ENCODE data around the gene REELD1.

The REELD1 gene

DNA sequence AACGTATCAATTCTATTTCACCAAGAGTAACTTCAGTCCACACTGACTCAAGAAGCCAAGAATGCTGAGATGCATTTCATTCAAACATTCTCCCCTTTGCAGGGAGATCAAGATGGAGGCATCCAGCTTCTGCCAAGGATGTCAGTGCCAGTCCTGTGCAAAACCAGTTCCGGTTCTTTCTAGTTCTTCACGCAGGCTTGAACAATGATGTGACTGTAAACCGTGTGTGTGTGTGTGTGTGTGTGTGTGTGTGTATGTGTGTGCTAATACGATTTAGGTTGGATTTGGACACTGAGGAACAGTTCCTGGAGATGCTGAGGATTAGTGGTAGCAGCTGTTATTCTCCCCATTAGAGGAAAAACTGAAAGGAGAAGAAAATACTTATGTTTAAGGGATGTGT is at the start of gene REELD1:
Gene REELD1, plus strand, starts transcription at position 301 of the 400 bp plus-strand sequence. CDS start 2,415 bp downstream, outside the sequence.
- Histone ChIP-seq H3K9me3 (ENCODE audit: severe bottlenecking) (no peaks in the 10 kb centered on the region), H3K27me3 (ENCODE audit: insufficient read depth, low read depth, severe bottlenecking) (no peaks in the 10 kb centered on the region), H3K36me3 (no peaks in the 10 kb centered on the region), H3K4me3 (ENCODE audit: low read depth, low read length) (no peak within 1 kb of the TSS), H3K27ac (no peak within 1 kb of the TSS)
- TF ChIP-seq, protein P1, sequence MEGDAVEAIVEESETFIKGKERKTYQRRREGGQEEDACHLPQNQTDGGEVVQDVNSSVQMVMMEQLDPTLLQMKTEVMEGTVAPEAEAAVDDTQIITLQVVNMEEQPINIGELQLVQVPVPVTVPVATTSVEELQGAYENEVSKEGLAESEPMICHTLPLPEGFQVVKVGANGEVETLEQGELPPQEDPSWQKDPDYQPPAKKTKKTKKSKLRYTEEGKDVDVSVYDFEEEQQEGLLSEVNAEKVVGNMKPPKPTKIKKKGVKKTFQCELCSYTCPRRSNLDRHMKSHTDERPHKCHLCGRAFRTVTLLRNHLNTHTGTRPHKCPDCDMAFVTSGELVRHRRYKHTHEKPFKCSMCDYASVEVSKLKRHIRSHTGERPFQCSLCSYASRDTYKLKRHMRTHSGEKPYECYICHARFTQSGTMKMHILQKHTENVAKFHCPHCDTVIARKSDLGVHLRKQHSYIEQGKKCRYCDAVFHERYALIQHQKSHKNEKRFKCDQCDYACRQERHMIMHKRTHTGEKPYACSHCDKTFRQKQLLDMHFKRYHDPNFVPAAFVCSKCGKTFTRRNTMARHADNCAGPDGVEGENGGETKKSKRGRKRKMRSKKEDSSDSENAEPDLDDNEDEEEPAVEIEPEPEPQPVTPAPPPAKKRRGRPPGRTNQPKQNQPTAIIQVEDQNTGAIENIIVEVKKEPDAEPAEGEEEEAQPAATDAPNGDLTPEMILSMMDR (IDR thresholded peaks at IDR 0.05; ENCODE audit: low read depth, low read length), result no peak
- peak; percentile 43 for DNase-seq

DNA sequence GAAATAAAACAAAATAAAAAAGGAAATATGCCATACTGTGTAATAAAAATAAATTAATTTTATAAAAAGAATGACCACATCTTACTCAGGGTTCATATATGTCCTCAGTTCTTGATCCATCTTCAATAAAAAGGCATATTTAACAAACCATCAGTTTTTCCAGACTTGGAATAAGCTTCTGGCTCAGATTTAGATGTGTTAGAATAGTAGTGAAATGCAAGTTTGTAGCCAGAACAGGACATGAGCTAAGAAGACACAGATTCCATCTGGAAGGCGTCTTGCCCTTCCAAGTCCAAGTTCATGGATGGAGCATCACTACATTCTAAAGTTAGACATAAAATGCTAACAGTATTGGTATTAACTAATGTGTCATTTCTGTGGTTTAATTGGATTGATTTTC is 49.1 kb upstream of the REELD1 start:
- no peaks in the 10 kb centered on the region for H3K27me3 ChIP-seq (ENCODE audit: insufficient read depth, low read depth, severe bottlenecking)
- peaks cover 7% of the 10 kb centered on the region for H3K9me3 ChIP-seq (ENCODE audit: severe bottlenecking)
- H3K36me3 ChIP-seq, result no peaks in the 10 kb centered on the region
- H3K27ac ChIP-seq, result no peak overlapping the region
- DNase-seq, result no peak
- TF ChIP-seq, protein P1 (IDR thresholded peaks at IDR 0.05; ENCODE audit: low read depth, low read length), result no peak
- no peak overlapping the region for H3K4me3 ChIP-seq (ENCODE audit: low read depth, low read length)

DNA sequence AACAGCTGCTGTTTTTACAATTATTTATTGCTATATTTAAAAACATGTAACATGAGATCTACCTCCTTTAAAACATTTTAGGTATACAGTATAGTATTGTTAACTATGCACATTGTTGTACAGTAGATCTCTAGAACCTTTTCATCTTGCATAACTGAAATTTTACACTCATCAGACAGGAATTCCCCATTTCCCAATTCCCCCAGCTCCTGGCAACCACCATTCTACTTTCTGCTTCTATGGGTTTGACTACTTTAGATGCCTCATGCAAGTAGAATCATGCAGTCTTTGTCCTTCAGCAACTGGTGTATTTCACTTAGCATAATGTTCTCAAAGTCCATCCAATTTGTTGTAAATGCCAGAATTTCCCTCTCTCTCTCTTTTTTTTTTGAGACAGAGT is 48.5 kb upstream of the REELD1 start:
- TF ChIP-seq, protein P1 (IDR thresholded peaks at IDR 0.05; ENCODE audit: low read depth, low read length), result no peak
- no peak for DNase-seq
- H3K9me3 ChIP-seq (ENCODE audit: severe bottlenecking), result peaks cover 6% of the 10 kb centered on the region

DNA sequence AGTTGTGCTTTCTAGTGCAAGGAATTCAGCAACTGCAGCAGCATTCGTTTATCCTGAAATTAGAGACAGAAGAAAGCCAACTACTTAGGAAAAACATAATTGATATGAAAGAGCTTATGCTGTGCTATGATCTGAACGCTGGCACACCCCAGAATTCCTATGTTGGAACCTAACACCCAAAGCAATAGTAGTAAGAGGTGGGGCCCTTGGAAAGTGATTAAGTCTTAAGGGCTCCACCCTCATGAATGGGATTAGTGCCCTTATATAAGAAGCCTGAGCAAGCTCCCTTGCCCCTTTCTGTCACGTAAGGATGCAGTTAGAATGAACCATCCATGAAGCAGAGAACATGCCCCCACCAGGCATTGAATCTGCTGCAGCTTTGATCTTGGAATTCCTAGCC is 44.2 kb upstream of the REELD1 start:
- TF ChIP-seq, protein P1 (IDR thresholded peaks at IDR 0.05; ENCODE audit: low read depth, low read length), result no peak
- no peak overlapping the region for H3K4me3 ChIP-seq (ENCODE audit: low read depth, low read length)
- no peaks in the 10 kb centered on the region for H3K9me3 ChIP-seq (ENCODE audit: severe bottlenecking)
- no peaks in the 10 kb centered on the region for H3K27me3 ChIP-seq (ENCODE audit: insufficient read depth, low read depth, severe bottlenecking)
- DNase-seq, result no peak
- no peak overlapping the region for H3K27ac ChIP-seq
- no peaks in the 10 kb centered on the region for H3K36me3 ChIP-seq

More for the DNA sequence above, 48.5 kb upstream of the REELD1 start:
- no peak overlapping the region for H3K4me3 ChIP-seq (ENCODE audit: low read depth, low read length)
- no peak overlapping the region for H3K27ac ChIP-seq
- H3K36me3 ChIP-seq, result no peaks in the 10 kb centered on the region
- no peaks in the 10 kb centered on the region for H3K27me3 ChIP-seq (ENCODE audit: insufficient read depth, low read depth, severe bottlenecking)

DNA sequence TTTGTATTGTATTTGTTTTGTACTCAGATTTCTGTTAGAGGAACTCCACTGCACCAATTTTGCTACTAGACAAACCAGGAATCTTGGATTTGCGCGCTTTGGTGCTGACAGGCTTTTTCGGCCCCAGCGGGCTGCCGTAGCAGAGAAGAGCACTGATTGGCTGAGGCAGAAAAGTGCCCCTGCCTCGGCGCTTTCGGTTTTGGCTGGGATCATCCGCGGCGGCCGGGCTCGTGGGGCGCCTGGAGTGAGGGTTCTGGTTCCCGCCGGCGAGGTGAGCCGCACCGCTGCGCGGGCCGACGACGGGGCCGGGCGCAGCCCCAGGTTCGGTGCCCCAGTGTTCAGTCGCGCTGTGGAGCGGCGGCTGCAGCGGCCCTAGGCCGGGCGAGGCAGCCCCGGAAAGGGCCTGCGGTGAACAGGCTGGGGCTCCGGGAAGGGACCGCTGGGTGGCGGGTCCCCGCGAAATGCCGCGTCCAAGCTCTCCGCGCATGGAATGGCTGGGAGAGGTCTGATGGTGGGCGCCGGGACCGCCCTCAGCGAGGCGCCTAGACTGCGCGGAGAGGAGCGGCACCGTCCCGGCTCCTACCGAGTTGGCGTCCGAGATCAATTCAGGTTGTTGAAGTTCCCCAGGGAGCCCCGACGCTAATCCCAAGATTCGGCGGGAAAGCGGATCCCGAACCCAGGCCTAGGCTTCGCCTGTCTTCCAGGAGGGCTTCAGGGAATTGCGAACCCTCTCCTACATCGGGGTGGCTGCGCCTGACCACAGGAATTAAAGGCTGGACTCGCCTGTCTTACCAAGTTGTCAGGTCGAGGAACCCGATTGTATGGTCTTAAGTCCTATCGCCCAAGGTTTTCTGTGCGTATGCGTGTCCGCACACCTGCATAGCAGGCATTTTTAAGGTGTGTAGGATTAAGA is 38.5 kb upstream of the REELD1 start, which contains the start of gene LSM6:
Gene LSM6, plus strand, starts transcription at position 178 of the 913 bp plus-strand sequence. CDS start 7,204 bp downstream, outside the sequence.
- H3K9me3 ChIP-seq (ENCODE audit: severe bottlenecking), result no peaks in the 10 kb centered on the region
- TF ChIP-seq, protein P1 (IDR thresholded peaks at IDR 0.05; ENCODE audit: low read depth, low read length), result 0 out of 2 replicates have a peak, but pooled peaks have one; percentile 11
- DNase-seq, result peak; percentile 94
- H3K27me3 ChIP-seq (ENCODE audit: insufficient read depth, low read depth, severe bottlenecking), result no peaks in the 10 kb centered on the region
- H3K36me3 ChIP-seq, result peaks cover 34% of the 10 kb centered on the region
- peak within 1 kb of the TSS; percentile 95 for H3K27ac ChIP-seq
- peak within 1 kb of the TSS; percentile 77 for H3K4me3 ChIP-seq (ENCODE audit: low read depth, low read length)
